Measurements from ENCODE around the gene IFFO2. TPM values are rescaled to one million over a fixed set of nuclear protein-coding genes. Genes with fewer than 3 reads are reported as not detected.

Gene IFFO2
- total and polyA plus RNA-seq, 4 donors, result 0.88 to 7.4 (median 3.0) TPM

- no peak overlapping the region for H3K27ac ChIP-seq (ENCODE audit: low read depth in 1 of 2, low read length in 2 of 2)
- no peak for TF ChIP-seq GABPA (IDR thresholded peaks at IDR 0.05 in 1 of 2, conservative IDR thresholded peaks at IDR 0.05 in 1 of 2)
- H3K27me3 ChIP-seq (ENCODE audit: control insufficient read depth in 4 of 4, insufficient read depth in 4 of 4, low read length in 3 of 4), result no peaks in the 10 kb centered on the region
- DNase-seq (ENCODE audit: low spot score), result no peak
- H3K4me3 ChIP-seq (ENCODE audit: low read depth in 1 of 3, low read length in 3 of 3), result no peak overlapping the region
- no peak overlapping the region for H3K9ac ChIP-seq (ENCODE audit: low read depth in 1 of 2, low read length in 2 of 2)
- WGBS, result 84% methylated on average over 7 of the region's 7 CpGs
- H3K36me3 ChIP-seq (ENCODE audit: control insufficient read depth in 4 of 4, insufficient read depth in 3 of 4, low read depth in 1 of 4, low read length in 3 of 4), result no peaks in the 10 kb centered on the region
- H3K4me1 ChIP-seq (ENCODE audit: control insufficient read depth in 4 of 4, insufficient read depth in 4 of 4, low read length in 3 of 4), result peaks cover 0 to 3% (median 0%) of the 10 kb centered on the region in 4 donors
- H3K9me3 ChIP-seq (ENCODE audit: control insufficient read depth in 4 of 4, low read length in 3 of 4), result no peaks in the 10 kb centered on the region
Measured at GRCh38 chr1:18974606-18975005, 18.1 kb upstream of the IFFO2 start.

DNA sequence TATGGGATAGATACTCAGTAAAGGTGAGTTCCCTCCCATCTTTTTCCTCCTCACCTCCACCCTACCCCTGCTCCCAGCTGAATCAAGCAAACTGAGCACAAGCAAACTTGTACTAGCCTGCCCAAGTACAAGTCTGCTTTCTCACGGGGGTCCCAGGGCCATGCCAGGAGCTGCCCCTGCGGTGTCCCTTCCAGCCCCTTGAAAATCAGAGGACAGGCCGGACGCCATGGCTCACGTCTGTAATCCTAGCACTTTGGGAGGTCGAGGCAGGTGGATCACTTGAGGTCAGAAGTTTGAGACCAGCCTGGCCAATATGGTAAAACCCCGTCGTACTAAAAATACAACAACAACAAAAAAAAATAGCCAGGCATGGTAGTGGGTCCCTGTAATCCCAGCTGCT is 17.5 kb upstream of the IFFO2 start:
- WGBS, result 94% methylated on average over 8 of the region's 8 CpGs

DNA sequence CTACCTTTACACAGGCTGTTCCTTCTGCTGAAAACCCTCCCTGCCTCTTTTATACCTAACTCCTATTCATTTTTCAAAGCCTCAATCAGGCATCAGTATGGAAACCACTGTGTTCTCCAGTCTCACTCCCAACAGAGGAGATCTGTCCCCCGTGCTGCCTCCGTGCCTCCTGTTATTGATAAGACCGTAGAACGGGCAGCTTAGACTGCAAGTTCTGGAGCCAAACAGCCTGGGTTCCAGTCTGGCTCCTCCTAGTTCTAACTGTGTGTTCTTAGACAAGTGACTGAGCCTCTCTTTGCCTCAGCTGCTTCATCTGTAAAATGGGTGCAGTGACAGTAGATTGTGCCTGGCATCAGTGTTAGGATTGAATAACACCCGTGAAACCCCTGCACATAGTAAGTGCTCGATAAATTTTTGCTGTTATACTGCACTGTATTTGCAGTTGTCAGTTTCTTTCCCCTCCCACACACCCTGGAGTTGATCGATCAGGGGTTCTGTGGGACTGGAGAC is 17.0 kb upstream of the IFFO2 start:
- Histone ChIP-seq H3K27ac (ENCODE audit: low read depth in 1 of 2, low read length in 2 of 2) (no peak overlapping the region), H3K36me3 (ENCODE audit: control insufficient read depth in 4 of 4, insufficient read depth in 3 of 4, low read depth in 1 of 4, low read length in 3 of 4) (no peaks in the 10 kb centered on the region)
- TF ChIP-seq, protein P1, sequence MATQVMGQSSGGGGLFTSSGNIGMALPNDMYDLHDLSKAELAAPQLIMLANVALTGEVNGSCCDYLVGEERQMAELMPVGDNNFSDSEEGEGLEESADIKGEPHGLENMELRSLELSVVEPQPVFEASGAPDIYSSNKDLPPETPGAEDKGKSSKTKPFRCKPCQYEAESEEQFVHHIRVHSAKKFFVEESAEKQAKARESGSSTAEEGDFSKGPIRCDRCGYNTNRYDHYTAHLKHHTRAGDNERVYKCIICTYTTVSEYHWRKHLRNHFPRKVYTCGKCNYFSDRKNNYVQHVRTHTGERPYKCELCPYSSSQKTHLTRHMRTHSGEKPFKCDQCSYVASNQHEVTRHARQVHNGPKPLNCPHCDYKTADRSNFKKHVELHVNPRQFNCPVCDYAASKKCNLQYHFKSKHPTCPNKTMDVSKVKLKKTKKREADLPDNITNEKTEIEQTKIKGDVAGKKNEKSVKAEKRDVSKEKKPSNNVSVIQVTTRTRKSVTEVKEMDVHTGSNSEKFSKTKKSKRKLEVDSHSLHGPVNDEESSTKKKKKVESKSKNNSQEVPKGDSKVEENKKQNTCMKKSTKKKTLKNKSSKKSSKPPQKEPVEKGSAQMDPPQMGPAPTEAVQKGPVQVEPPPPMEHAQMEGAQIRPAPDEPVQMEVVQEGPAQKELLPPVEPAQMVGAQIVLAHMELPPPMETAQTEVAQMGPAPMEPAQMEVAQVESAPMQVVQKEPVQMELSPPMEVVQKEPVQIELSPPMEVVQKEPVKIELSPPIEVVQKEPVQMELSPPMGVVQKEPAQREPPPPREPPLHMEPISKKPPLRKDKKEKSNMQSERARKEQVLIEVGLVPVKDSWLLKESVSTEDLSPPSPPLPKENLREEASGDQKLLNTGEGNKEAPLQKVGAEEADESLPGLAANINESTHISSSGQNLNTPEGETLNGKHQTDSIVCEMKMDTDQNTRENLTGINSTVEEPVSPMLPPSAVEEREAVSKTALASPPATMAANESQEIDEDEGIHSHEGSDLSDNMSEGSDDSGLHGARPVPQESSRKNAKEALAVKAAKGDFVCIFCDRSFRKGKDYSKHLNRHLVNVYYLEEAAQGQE (IDR thresholded peaks at IDR 0.05), result no peak
- TF ChIP-seq NR2F2 (IDR thresholded peaks at IDR 0.05) (no peak), ATF3 (IDR thresholded peaks at IDR 0.05) (no peak), RXRA (IDR thresholded peaks at IDR 0.05) (no peak), SP1 (IDR thresholded peaks at IDR 0.05) (no peak), EGR1 (IDR thresholded peaks at IDR 0.05; ENCODE audit: low read depth in 2 of 2) (no peak), FOXA2 (IDR thresholded peaks at IDR 0.05) (no peak), JUND (IDR thresholded peaks at IDR 0.05) (no peak), GABPA (IDR thresholded peaks at IDR 0.05 in 1 of 2, conservative IDR thresholded peaks at IDR 0.05 in 1 of 2) (no peak), FOXA1 (IDR thresholded peaks at IDR 0.05) (no peak), RAD21 (IDR thresholded peaks at IDR 0.05) (no peak), TAF1 (conservative IDR thresholded peaks at IDR 0.05) (no peak), HNF4G (IDR thresholded peaks at IDR 0.05) (no peak)
- TF ChIP-seq, protein P2, sequence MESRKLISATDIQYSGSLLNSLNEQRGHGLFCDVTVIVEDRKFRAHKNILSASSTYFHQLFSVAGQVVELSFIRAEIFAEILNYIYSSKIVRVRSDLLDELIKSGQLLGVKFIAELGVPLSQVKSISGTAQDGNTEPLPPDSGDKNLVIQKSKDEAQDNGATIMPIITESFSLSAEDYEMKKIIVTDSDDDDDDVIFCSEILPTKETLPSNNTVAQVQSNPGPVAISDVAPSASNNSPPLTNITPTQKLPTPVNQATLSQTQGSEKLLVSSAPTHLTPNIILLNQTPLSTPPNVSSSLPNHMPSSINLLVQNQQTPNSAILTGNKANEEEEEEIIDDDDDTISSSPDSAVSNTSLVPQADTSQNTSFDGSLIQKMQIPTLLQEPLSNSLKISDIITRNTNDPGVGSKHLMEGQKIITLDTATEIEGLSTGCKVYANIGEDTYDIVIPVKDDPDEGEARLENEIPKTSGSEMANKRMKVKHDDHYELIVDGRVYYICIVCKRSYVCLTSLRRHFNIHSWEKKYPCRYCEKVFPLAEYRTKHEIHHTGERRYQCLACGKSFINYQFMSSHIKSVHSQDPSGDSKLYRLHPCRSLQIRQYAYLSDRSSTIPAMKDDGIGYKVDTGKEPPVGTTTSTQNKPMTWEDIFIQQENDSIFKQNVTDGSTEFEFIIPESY (IDR thresholded peaks at IDR 0.05), result no peak
- TF ChIP-seq, protein P3, sequence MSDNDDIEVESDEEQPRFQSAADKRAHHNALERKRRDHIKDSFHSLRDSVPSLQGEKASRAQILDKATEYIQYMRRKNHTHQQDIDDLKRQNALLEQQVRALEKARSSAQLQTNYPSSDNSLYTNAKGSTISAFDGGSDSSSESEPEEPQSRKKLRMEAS (IDR thresholded peaks at IDR 0.05), result no peak

More for the DNA sequence above, 17.5 kb upstream of the IFFO2 start:
- no peak for DNase-seq (ENCODE audit: low spot score)
- H3K27me3 ChIP-seq (ENCODE audit: control insufficient read depth in 4 of 4, insufficient read depth in 4 of 4, low read length in 3 of 4), result no peaks in the 10 kb centered on the region
- TF ChIP-seq RXRA (IDR thresholded peaks at IDR 0.05) (no peak), TAF1 (conservative IDR thresholded peaks at IDR 0.05) (no peak), ATF3 (IDR thresholded peaks at IDR 0.05) (no peak), EGR1 (IDR thresholded peaks at IDR 0.05; ENCODE audit: low read depth in 2 of 2) (no peak), SP1 (IDR thresholded peaks at IDR 0.05) (no peak), FOXA2 (IDR thresholded peaks at IDR 0.05) (no peak), HNF4G (IDR thresholded peaks at IDR 0.05) (no peak), FOXA1 (IDR thresholded peaks at IDR 0.05) (no peak), JUND (IDR thresholded peaks at IDR 0.05) (no peak), NR2F2 (IDR thresholded peaks at IDR 0.05) (no peak), YY1 (IDR thresholded peaks at IDR 0.05) (no peak)
- no peak overlapping the region for H3K27ac ChIP-seq (ENCODE audit: low read depth in 1 of 2, low read length in 2 of 2)
- H3K9ac ChIP-seq (ENCODE audit: low read depth in 1 of 2, low read length in 2 of 2), result no peak overlapping the region
- no peak overlapping the region for H3K4me3 ChIP-seq (ENCODE audit: low read depth in 1 of 3, low read length in 3 of 3)
- no peaks in the 10 kb centered on the region for H3K9me3 ChIP-seq (ENCODE audit: control insufficient read depth in 4 of 4, low read length in 3 of 4)
- H3K36me3 ChIP-seq (ENCODE audit: control insufficient read depth in 4 of 4, insufficient read depth in 3 of 4, low read depth in 1 of 4, low read length in 3 of 4), result no peaks in the 10 kb centered on the region
- peaks cover 0 to 3% (median 0%) of the 10 kb centered on the region in 4 donors for H3K4me1 ChIP-seq (ENCODE audit: control insufficient read depth in 4 of 4, insufficient read depth in 4 of 4, low read length in 3 of 4)

More for the DNA sequence above, 17.0 kb upstream of the IFFO2 start:
- Histone ChIP-seq H3K9ac (ENCODE audit: low read depth in 1 of 2, low read length in 2 of 2) (no peak overlapping the region), H3K9me3 (ENCODE audit: control insufficient read depth in 4 of 4, low read length in 3 of 4) (no peaks in the 10 kb centered on the region), H3K27me3 (ENCODE audit: control insufficient read depth in 4 of 4, insufficient read depth in 4 of 4, low read length in 3 of 4) (no peaks in the 10 kb centered on the region), H3K4me1 (ENCODE audit: control insufficient read depth in 4 of 4, insufficient read depth in 4 of 4, low read length in 3 of 4) (peaks cover 0 to 3% (median 0%) of the 10 kb centered on the region in 4 donors), H3K4me3 (ENCODE audit: low read depth in 1 of 3, low read length in 3 of 3) (no peak overlapping the region)
- WGBS, result 82% methylated on average over 7 of the region's 7 CpGs
- DNase-seq (ENCODE audit: low spot score), result no peak

All from liver (tissue), 9 donors.